ENCODE results near the gene HTT.

Gene HTT

GRCh38 chr4:3074078-3074845, at the start of gene HTT, which contains the start of gene HTT-AS:
HTT (plus strand) TSS chr4:3074681; CDS start chr4:3074826, 145 bp downstream.
HTT-AS (minus strand) TSS chr4:3074538.
- DNase-seq: peak; percentile 69

GRCh38 chr4:3025881-3026280, 48.6 kb upstream of the HTT start:
- no peak for DNase-seq

GRCh38 chr4:3026540-3026939, 47.9 kb upstream of the HTT start:
- no peak for DNase-seq

DNA sequence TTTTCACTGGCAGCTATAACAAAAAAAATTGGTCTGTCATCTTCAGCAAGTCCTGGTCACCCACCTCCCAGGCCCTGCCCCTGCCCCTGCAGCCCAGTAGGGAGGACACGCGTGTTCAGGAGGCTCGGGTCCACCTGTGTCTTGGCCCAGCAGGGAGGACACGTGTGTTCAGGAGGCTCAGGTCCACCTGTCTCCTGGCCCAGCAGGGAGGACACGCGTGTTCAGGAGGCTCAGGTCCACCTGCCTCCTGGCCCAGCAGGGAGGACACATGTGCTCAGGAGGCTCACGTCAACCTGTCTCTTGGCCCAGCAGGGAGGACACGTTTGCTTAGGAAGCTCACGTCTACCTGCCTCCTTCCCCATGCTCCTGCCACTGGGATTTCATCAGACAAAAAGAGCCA, 45.0 kb upstream of the HTT start:
- no peak for DNase-seq

DNA sequence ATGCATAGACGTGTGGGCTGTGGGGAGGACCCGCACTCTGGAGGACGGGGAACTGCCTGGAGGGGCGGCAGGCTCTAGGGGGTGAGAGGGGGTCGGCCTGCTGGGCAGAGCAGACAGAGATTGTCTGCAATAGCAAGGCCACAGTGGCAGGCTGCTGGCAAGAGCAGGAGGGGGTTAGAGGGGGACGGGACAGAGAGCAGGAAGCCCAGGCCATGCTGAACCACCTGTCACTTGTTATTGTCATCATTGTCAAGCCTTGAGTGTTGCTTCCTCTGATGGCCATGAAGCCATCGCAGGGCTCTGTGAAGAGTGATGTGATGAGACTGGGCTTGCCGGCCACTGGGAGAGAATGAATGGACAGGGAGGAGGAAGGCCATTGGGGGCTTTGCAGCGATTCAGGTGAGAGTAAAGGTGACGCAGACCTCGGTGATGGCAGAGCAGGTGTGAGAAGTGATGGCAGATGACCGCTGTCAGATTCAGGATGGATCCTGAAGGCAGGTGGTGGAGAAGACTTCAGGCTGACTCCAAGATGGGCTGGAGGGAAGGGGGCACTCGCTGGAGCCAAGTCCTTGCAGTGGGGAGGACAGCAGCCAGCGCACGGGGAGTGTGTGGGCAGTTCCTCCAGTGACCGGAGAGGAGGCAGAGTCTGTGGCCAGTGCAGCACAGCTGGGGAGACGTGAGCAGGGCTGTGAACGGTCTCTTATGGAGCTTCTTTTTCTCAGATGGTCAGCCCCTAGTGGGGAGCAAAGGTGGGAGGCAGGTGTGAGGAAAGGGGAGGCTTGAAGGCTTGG, 43.7 kb upstream of the HTT start:
- DNase-seq: no peak

- DNase-seq: no peak
Observed at GRCh38 chr4:3031357-3032082, 43.0 kb upstream of the HTT start.

- DNase-seq: no peak
Observed at GRCh38 chr4:3034231-3034630, 40.2 kb upstream of the HTT start.

- DNase-seq: no peak
Observed at GRCh38 chr4:3035249-3035648, 39.2 kb upstream of the HTT start.

- DNase-seq: no peak
Observed at GRCh38 chr4:3035674-3036073, 38.8 kb upstream of the HTT start.

GRCh38 chr4:3036131-3036952, 38.1 kb upstream of the HTT start:
- DNase-seq: no peak

DNA sequence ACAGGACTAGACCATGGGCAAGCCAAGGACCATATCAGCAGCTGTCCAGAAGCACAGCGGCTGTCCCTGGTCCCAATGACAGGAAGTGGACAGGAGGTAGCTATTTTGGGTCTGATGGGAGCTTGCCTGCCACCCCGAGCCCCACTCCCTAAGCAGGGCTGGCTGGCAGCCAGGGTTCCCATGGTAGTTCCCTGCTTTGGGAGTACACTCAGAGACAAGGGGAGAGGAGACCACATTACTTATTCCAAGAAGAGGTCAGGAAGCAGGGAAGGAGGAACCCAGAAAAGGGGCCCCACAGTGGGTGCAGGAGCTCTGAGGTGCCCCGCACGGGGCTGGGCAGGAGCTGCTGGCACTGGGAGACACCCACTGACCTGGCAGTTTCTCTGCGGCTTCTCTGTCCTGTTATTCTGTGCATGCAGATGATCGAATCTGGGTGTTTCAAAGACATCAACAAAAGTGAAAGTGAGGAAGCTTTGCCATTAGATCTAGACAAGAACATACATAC, 36.5 kb upstream of the HTT start:
- no peak for DNase-seq

DNA sequence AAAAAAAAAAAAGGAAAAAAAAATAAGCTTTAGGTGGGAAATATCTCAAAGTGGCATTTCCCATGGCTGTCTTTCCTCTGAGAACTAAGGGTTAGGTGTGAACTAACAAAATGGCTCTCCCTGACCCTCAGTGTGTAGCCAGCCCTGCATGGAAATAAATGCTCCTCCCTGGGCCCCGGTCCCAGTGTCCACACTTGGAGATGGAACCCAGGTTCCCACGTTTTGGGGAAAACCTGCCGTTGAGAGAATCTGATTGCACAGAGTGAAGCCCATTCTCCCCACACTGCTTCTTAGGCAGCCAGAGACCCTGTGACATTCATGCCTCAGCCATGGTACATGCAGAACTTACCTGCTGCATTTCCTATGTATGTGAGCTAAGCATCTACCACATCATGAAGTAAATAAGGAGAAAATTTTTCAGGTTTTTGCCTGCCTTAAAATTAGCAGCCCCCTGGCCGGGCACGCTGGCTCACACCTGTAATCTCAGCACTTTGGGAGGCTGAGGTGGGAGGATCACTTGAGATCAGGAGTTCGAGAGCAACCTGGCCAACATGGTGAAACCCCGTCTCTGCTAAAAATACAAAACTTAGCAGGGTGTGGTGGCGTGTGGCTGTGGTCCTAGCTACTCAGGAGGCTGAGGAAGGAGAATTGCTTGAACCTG, 34.6 kb upstream of the HTT start:
- DNase-seq: no peak

GRCh38 chr4:3040452-3041191, 33.9 kb upstream of the HTT start:
- DNase-seq: no peak

- no peak for DNase-seq
Observed at GRCh38 chr4:3041192-3042142, 33.0 kb upstream of the HTT start.

DNA sequence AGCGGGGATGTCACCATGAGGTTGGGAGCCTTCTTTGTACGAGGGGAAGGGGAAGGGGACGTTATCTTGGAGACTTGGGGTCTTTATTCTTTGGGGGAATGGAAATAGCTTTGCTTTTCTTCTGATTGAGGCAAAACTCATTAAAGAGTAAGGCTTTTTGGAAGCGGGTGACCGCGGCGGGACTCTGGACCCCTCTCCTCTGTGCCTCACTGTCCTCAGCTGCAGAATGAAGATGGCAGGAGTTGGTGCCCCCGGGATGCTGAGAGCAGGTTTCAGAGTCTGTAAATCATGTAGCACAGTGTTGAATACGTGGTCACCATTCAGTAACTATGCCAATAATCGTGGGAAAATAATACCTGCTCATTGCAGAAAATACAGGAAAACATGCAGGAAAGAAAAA, 32.3 kb upstream of the HTT start:
- no peak for DNase-seq

DNA sequence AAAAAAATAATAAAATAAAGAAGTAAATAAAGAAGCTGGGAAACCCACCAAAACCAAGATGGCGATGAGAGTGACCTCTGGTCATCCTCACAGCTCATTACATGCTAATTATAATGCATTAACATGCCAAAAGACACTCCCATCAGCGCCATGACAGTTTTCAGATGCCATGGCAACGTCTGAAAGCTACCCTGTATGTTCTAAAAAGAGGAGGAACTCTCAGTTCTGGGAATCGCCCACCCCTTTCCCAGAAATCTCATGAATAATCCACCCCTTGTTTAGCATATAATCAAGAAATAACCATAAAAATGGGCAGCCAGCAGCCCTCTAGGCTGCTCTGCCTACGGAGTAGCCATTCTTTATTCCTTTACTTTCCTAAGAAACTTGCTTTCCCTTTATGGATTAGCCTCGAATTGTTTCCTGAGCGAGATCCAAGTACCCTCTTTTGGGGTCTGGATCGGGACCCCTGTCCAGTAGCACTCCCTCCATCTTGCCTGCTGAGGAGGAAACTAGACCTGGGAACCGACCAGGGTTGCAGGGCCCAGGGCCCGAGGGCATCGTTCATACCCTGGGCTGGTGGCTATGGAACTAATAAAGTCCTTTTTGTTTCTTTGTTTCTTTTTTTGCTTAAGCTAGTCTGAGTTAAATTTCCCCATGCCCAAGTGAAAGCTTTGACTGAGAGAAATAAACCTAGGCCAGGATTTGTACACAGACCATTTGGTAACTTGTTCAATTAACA, 31.0 kb upstream of the HTT start:
- no peak for DNase-seq

- DNase-seq: no peak
Observed at GRCh38 chr4:3044870-3045819, 29.3 kb upstream of the HTT start.

DNA sequence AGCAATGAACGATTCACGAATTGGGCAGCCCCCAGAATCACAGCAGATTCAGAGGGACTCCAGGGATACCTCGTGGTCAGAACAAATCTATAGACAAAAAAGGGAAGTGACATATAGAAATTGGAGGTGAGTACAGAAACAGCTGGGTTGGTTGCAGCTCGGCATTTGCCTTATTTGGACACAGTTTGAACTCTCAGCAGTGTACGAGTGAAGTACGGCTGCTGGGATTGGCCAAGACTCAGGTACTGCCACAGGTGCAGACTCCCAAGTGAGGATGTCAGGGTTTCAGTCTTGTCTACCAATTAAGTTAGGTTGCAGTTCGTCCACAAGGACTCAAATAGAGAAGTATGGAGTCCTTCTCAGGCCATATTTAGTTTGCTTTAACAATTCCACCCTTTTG, 28.3 kb upstream of the HTT start:
- DNase-seq: no peak
